Adrenal gland (tissue), 12 donors: ENCODE results near the gene UBE2D2. TPM values are rescaled to one million over a fixed set of nuclear protein-coding genes. Genes with fewer than 3 reads are reported as not detected.

ENCODE experiments used
- DNase-seq, 7 donors: peaks; one replicate each; pipeline ENCODE4 v3.0.0-alpha.2; 2019 to 2020
- H3K27ac ChIP-seq, 5 donors: fragments of 200-600 bp; sonication (generic) in 4 of 5; 1 replicate in 3 of 5; 2 replicates in 2 of 5; pipeline versions ENCODE4 v1.5.1 to v1.8.0; 2016 to 2020; ENCODE audit warnings: mild to moderate bottlenecking in 1 of 5
- H3K27me3 ChIP-seq: fragments of 200-600 bp; 2 replicates; pipeline ENCODE4 v1.8.0; 2021
- H3K36me3 ChIP-seq, 2 donors: fragments of 200-600 bp; replicated peaks in 1 of 2; 1 replicate in 1 of 2; 2 replicates in 1 of 2; pipeline versions ENCODE4 v1.5.1 to v1.8.0; 2018 to 2022
- H3K4me1 ChIP-seq, 2 donors: fragments of 200-600 bp; replicated peaks in 1 of 2; 1 replicate in 1 of 2; 2 replicates in 1 of 2; pipeline versions ENCODE4 v1.5.1 to v1.8.0; 2018 to 2021
- H3K4me3 ChIP-seq, 4 donors: fragments of 200-600 bp; sonication (generic) in 3 of 4; one replicate each; pipeline ENCODE4 v1.5.1; 2016 to 2018
- H3K9me3 ChIP-seq, 3 donors: fragments of 200-600 bp; sonication (generic) in 1 of 3; replicated peaks in 1 of 3; 1 replicate in 2 of 3; 2 replicates in 1 of 3; pipeline versions ENCODE4 v1.5.1 to v1.8.0; 2016 to 2021
- CTCF ChIP-seq, 6 experiments: fragments of 450-650 bp in 4 of 6; fragments of 200-600 bp in 2 of 6; sonication (generic) in 1 of 6; IDR thresholded peaks; 1 replicate in 5 of 6; 2 replicates in 1 of 6; pipeline versions ENCODE4 v1.5.1 to v1.8.0; 2016 to 2021; ENCODE audit warnings: antibody characterized with exemption in 6 of 6, mild to moderate bottlenecking in 2 of 6, moderate library complexity in 1 of 6
- POLR2A ChIP-seq, 2 donors: fragments of 450-650 bp; IDR thresholded peaks; one replicate each; pipeline ENCODE4 v1.6.1; 2017; ENCODE audit warnings: antibody characterized with exemption in 2 of 2, mild to moderate bottlenecking in 2 of 2, moderate library complexity in 1 of 2
- WGBS, 4 donors: extraction: QIAGEN DNeasy Blood & Tissue Kit in 2 of 4; methylation state at CpG; one replicate each; pipeline versions ENCODE4 v1.1.5 to v1.1.7; 2013 to 2017; 5-methylcytosine and 5-hydroxymethylcytosine counted together
- intact Hi-C, 2 donors: fragments of 100-400 bp; cut with DNase I; formaldehyde crosslinking; loops; one replicate each; pipeline versions ENCODE4 v1.14.1 to v1.15.0; 2022 to 2023
- polyA plus RNA-seq, 3 donors: library from polyadenylated mRNA; stranded (reverse); fragments of 200-250 nt in 2 of 3; fragments of 350-450 nt in 1 of 3; fragmentation: Illumina TruSeq in 1 of 3; extraction: RNeasy Lipid Tissue Mini Kit (QIAGEN cat#74804) in 1 of 3; gene quantifications; one replicate each; pipeline ENCODE4 v1.2.3, GENCODE V29; 2013 to 2014
- total RNA-seq, 9 donors: library from RNA; depleted of rRNA in 4 of 9; stranded (reverse); fragments of >200 nt in 4 of 9; fragments of 120-200 nt in 1 of 9; fragmentation: NEBNext Ultra II Directional in 1 of 9; extraction: Animal tissue kit (Norgen Biotek cat#: 25700) in 1 of 9; gene quantifications; one replicate each; pipeline versions ENCODE4 v1.1.0 to v1.2.4, GENCODE V29; 2013 to 2023
- donor health status: healthy with polysubstance abuse.
- donor health status: Bipolar disorder and iron deficiency.
- donor health status: DM: yes; HTN: yes; CAD: no.
- donor health status: DM: no; HTN: no; CAD: no.
- donor health status: DM: no; HTN: no; CAD: no.
- donor health status: DM: yes; HTN: yes; CAD: no.

The UBE2D2 gene
- total and polyA plus RNA-seq, 12 donors, result 43.5 to 189 (median 84.9) TPM

GRCh38 chr5:139638736-139639618, 77.8 kb downstream of the UBE2D2 start:
- TF ChIP-seq CTCF (IDR thresholded peaks at IDR 0.05), result no peak
- TF ChIP-seq POLR2A (IDR thresholded peaks at IDR 0.05), result no peak
- 77 to 86% (median 82%) methylated on average over 10 to 12 of the region's 12 CpGs for WGBS, 4 donors
- H3K4me3 ChIP-seq, result no peak overlapping the region
- intact Hi-C loops, result loop anchor here (5.0 kb wide), 4 partner anchors 38 to 123 kb away; no protein-coding TSS in a partner anchor
- peaks cover 14 to 35% of the 10 kb centered on the region in 2 donors for H3K4me1 ChIP-seq
- no peaks in the 10 kb centered on the region for H3K36me3 ChIP-seq
- H3K27me3 ChIP-seq, result no peaks in the 10 kb centered on the region
- peak in 2 of 7 donors; percentile 1 to 11 for DNase-seq
- H3K9me3 ChIP-seq, result no peaks in the 10 kb centered on the region
- H3K27ac ChIP-seq, result peak overlapping the region in 2 of 5 donors; percentile 85

- Histone ChIP-seq H3K27me3 (no peaks in the 10 kb centered on the region), H3K4me3 (no peak overlapping the region), H3K4me1 (peaks cover 14 to 35% of the 10 kb centered on the region in 2 donors), H3K9me3 (no peaks in the 10 kb centered on the region), H3K36me3 (no peaks in the 10 kb centered on the region), H3K27ac (peak overlapping the region in 1 of 5 donors; percentile 85)
- intact Hi-C loops, result loop anchor here (5.0 kb wide), 4 partner anchors 38 to 123 kb away; no protein-coding TSS in a partner anchor
- WGBS, 4 donors, result 57 to 85% (median 68%) methylated on average over 4 to 11 of the region's 11 CpGs
- TF ChIP-seq CTCF (IDR thresholded peaks at IDR 0.05) (no peak), POLR2A (IDR thresholded peaks at IDR 0.05) (no peak)
- DNase-seq, result peak; percentile 74 to 90 (median 80)
These were observed 78.7 kb downstream of the UBE2D2 start for GRCh38 chr5:139639619-139640380.

- intact Hi-C loops, result no loop called here
- H3K4me1 ChIP-seq, result peaks cover 14 to 31% of the 10 kb centered on the region in 2 donors
- H3K27me3 ChIP-seq, result no peaks in the 10 kb centered on the region
- peak in 1 of 7 donors; percentile 19 for DNase-seq
- H3K4me3 ChIP-seq, result no peak overlapping the region
- H3K9me3 ChIP-seq, result no peaks in the 10 kb centered on the region
- 82 to 92% (median 88%) methylated on average over 3 to 13 of the region's 13 CpGs for WGBS, 4 donors
- TF ChIP-seq POLR2A (IDR thresholded peaks at IDR 0.05) (no peak), CTCF (IDR thresholded peaks at IDR 0.05) (no peak)
- no peaks in the 10 kb centered on the region for H3K36me3 ChIP-seq
- peak overlapping the region in 1 of 5 donors; percentile 44 for H3K27ac ChIP-seq
These were observed 79.4 kb downstream of the UBE2D2 start for GRCh38 chr5:139640421-139641115.
